ENCODE measurements around the gene MIER2.

DNA sequence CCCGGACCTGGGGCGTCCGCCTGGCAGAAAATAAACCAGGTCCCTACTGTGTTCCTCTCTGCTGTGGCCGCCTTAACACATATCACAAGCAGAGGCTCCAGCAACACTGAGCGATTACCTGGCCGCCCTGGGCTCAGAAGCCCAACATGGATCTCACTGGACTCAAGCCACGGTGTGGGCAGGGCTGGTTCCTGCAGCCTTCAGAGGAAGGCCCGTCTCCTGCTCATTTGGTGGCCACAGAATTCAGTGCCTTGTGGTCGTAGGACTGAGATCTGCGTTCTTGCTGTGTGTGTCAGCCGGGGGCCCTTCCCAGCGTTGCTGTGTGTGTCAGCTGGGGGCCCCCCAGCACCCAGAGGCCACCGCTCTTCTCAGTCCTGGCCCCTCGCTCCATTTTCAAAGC, 34.1 kb upstream of the MIER2 start:
- TF ChIP-seq ZNF384 (IDR thresholded peaks at IDR 0.05) (no peak), CTBP1 (IDR thresholded peaks at IDR 0.05; ENCODE audit: borderline replicate concordance) (no peak), ARNT (IDR thresholded peaks at IDR 0.05) (no peak), NFRKB (IDR thresholded peaks at IDR 0.05) (no peak), ELF4 (IDR thresholded peaks at IDR 0.05) (no peak), L3MBTL2 (conservative IDR thresholded peaks at IDR 0.05) (no peak), BHLHE40 (IDR thresholded peaks at IDR 0.05; ENCODE audit: borderline replicate concordance) (no peak), TARDBP (IDR thresholded peaks at IDR 0.05) (no peak)
- TF ChIP-seq, protein P1, sequence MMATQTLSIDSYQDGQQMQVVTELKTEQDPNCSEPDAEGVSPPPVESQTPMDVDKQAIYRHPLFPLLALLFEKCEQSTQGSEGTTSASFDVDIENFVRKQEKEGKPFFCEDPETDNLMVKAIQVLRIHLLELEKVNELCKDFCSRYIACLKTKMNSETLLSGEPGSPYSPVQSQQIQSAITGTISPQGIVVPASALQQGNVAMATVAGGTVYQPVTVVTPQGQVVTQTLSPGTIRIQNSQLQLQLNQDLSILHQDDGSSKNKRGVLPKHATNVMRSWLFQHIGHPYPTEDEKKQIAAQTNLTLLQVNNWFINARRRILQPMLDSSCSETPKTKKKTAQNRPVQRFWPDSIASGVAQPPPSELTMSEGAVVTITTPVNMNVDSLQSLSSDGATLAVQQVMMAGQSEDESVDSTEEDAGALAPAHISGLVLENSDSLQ (IDR thresholded peaks at IDR 0.05), result no peak
